Activated CD4-positive, alpha-beta T cell treated with anti-CD3 and anti-CD28 coated beads, Interleukin-2, amount 50 U/mL, for 4 hours (primary cell): ENCODE data around the gene LGR6.
"Not testable (repeated sequence)": the region's sequence is repeated elsewhere in the genome, so short reads cannot be mapped to it uniquely, and the experiment has no call there.

Source experiments
- DNase-seq, 2 experiments: peaks; one replicate each; pipeline ENCODE4 v3.0.0-alpha.2; 2020

The LGR6 gene

GRCh38 chr1:202193614-202194327 is at the start of gene LGR6:
LGR6 (plus strand) TSS chr1:202193799; CDS start chr1:202193990, 191 bp downstream.
- no peak for DNase-seq

GRCh38 chr1:202144402-202145067 is 49.1 kb upstream of the LGR6 start, which contains the start of gene ARL8A:
ARL8A (minus strand) TSS chr1:202144737; CDS start chr1:202144572, 165 bp downstream.
- peak; percentile 50 to 59 for DNase-seq

- DNase-seq: no peak
Measured at GRCh38 chr1:202145068-202145743, 48.4 kb upstream of the LGR6 start.

GRCh38 chr1:202145744-202146140 is 47.9 kb upstream of the LGR6 start:
- not testable (repeated sequence) for DNase-seq

GRCh38 chr1:202146279-202146678 is 47.3 kb upstream of the LGR6 start:
- DNase-seq: no peak

GRCh38 chr1:202146993-202147392 is 46.6 kb upstream of the LGR6 start:
- no peak for DNase-seq

- DNase-seq: no peak
Measured at GRCh38 chr1:202148391-202148790, 45.2 kb upstream of the LGR6 start.

GRCh38 chr1:202149566-202149965 is 44.0 kb upstream of the LGR6 start:
- no peak for DNase-seq

GRCh38 chr1:202150187-202150586 is 43.4 kb upstream of the LGR6 start:
- DNase-seq: no peak

- no peak for DNase-seq
Measured at GRCh38 chr1:202150602-202151001, 43.0 kb upstream of the LGR6 start.

GRCh38 chr1:202151045-202151444 is 42.6 kb upstream of the LGR6 start:
- no peak for DNase-seq

- DNase-seq: no peak
Measured at GRCh38 chr1:202152399-202152798, 41.2 kb upstream of the LGR6 start.

GRCh38 chr1:202153284-202153683 is 40.3 kb upstream of the LGR6 start:
- no peak for DNase-seq

- no peak for DNase-seq
Measured at GRCh38 chr1:202154148-202154765, 39.3 kb upstream of the LGR6 start.

GRCh38 chr1:202154766-202155477 is 38.7 kb upstream of the LGR6 start:
- DNase-seq: peak; percentile 44 to 45

GRCh38 chr1:202155478-202156021 is 38.0 kb upstream of the LGR6 start:
- DNase-seq: no peak

- no peak for DNase-seq
Measured at GRCh38 chr1:202156590-202156989, 37.0 kb upstream of the LGR6 start.

- DNase-seq: no peak
Measured at GRCh38 chr1:202157945-202158344, 35.7 kb upstream of the LGR6 start.

- no peak for DNase-seq
Measured at GRCh38 chr1:202158810-202159533, 34.6 kb upstream of the LGR6 start.

GRCh38 chr1:202159534-202160371 is 33.8 kb upstream of the LGR6 start:
- DNase-seq: peak; percentile 36 to 42
